HFF-Myc (cell line): ENCODE measurements around the gene C9orf72.

ENCODE experiments used
- DNase-seq: peaks from one replicate; pipeline ENCODE4 v3.0.0-alpha.2; 2011; ENCODE audit warnings: low read depth; ENCODE audit errors: extremely low read depth
- H3K4me3 ChIP-seq: replicated peaks from 2 replicates; pipeline ENCODE4 v1.5.1; 2011; ENCODE audit warnings: low read depth, mild to moderate bottlenecking, control low read depth, low read length
- TF ChIP-seq, protein P1 (sequence below): IDR thresholded peaks from 2 replicates; pipeline ENCODE4 v1.5.1; 2012; ENCODE audit warnings: mild to moderate bottlenecking, low read depth, low read length, control low read depth; ENCODE audit errors: missing control alignments

Gene C9orf72

DNA sequence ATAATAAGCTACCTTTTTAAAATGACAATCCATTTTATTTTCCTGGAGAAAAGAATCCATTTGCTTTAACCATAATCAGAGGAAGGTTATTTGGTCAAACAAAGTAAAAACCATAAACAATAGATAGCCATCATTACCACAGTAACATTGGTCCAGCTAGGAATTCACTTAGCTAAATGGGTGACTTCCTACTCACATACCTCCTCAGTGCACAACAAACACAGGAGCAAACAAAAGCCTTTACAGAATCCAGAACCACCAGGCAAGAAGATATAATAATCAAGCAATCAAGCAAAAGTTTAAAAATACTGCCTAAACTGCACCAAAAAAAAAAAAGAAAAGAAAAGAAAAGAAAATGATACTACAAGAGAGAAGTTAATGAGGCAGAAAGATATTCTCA, 50.1 kb downstream of the C9orf72 start:
- DNase-seq: no peak
- TF ChIP-seq, protein P1, sequence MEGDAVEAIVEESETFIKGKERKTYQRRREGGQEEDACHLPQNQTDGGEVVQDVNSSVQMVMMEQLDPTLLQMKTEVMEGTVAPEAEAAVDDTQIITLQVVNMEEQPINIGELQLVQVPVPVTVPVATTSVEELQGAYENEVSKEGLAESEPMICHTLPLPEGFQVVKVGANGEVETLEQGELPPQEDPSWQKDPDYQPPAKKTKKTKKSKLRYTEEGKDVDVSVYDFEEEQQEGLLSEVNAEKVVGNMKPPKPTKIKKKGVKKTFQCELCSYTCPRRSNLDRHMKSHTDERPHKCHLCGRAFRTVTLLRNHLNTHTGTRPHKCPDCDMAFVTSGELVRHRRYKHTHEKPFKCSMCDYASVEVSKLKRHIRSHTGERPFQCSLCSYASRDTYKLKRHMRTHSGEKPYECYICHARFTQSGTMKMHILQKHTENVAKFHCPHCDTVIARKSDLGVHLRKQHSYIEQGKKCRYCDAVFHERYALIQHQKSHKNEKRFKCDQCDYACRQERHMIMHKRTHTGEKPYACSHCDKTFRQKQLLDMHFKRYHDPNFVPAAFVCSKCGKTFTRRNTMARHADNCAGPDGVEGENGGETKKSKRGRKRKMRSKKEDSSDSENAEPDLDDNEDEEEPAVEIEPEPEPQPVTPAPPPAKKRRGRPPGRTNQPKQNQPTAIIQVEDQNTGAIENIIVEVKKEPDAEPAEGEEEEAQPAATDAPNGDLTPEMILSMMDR: no peak
- no peak overlapping the region for H3K4me3 ChIP-seq

DNA sequence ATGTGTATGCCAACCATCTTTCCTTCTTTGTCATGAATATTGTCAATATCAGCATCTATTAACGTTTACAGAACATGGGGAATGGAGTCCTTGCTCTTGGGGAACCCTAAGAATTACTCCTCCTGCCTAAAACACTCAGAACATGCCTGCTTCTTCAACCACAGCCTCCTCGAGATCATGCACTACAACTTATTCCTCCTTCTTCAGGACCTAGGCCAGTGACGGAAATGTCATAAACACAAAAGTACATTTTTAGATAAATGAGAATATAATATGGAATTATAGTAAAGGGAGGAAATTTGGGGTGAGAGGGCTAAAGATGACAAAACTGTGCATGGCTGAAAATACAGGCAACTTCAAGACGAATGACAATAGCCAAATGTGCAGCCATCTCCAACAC, 52.3 kb downstream of the C9orf72 start:
- H3K4me3 ChIP-seq: no peak overlapping the region
- TF ChIP-seq, protein P1: no peak
- DNase-seq: no peak

DNA sequence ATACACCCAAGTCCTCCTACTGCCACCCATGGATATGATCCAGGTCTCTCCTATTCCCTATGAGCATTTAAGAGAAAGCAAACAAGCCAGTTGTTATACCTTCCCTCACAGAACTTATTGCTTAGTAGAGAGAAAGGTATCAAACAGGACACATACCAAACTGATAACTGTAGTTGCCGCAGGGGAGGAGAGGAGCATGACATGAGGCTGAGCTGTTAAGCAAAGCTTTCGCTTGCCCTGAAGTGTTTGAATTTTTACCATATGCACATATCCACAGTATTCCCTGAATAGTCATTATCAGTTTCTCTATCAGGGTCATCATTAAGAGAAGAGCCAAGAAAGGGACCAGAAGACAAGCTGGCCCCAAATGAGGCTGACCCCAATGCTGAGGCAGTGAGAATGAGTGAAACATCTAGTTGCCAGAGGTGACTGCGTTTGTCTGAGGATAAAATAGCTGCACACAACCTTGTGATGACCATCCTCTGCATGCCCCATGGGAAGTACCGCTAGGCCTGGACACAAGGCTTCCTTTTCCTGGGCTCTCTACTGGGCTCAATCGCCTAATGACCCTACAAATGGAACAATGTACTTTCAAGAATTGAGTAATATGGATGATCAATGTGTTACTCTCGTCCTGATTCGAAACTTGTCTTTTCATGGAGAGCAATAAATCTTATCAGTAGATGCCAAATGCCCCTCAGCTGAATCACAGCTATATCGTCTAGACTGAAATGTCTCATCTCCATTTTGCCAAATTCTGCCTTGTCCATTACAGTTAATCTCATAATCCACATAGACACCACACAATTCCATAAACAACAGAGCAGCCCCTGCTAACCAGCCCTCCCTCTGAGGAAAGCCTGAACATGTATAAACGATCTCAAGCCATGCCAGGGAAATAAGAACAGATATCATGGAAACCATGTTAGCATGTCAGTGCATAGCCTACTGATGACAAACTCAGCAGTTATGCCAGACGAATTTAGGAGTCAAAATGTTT, 53.5 kb downstream of the C9orf72 start:
- no peak overlapping the region for H3K4me3 ChIP-seq
- DNase-seq: no peak
- TF ChIP-seq, protein P1: no peak

DNA sequence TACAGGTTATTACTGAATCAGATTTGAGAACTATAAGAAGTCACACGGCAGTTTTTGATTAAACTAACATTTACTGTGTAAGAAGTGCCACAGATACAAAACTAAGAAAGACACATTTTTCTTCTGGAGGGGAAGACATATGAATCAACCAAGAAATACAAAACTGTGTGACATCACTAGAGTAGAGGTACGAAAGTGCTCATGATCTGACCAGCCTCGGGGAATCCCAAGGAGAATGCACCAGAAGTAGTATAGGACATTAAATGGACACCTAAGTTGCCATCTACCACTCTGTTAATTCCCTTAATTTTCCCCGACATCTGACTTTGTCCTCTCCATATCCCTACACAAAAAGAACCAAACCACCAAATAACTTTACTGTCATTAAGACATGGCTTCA, 54.5 kb downstream of the C9orf72 start:
- TF ChIP-seq, protein P1: no peak
- H3K4me3 ChIP-seq: no peak overlapping the region

DNA sequence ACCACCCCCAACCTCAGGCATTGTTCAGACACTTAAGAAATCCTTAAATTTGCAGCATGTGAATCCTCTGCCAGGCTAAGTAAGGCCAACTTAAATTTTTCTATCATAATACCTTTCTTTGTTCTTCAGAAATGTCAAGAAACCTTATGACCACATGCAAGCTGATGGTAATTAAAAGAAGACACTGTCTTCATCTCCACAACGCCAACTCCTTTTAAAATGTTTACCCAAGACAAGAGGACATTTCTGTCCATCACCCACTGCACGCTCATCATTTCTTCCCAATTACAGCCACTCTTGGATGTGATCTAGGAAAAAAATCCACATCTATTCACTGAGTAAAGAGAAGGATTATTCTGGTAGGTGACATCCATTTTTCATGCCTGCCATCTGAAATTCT, 55.3 kb downstream of the C9orf72 start:
- DNase-seq: no peak
- H3K4me3 ChIP-seq: no peak overlapping the region
- TF ChIP-seq, protein P1: no peak

More for the DNA sequence above, 54.5 kb downstream of the C9orf72 start:
- DNase-seq: no peak

DNA sequence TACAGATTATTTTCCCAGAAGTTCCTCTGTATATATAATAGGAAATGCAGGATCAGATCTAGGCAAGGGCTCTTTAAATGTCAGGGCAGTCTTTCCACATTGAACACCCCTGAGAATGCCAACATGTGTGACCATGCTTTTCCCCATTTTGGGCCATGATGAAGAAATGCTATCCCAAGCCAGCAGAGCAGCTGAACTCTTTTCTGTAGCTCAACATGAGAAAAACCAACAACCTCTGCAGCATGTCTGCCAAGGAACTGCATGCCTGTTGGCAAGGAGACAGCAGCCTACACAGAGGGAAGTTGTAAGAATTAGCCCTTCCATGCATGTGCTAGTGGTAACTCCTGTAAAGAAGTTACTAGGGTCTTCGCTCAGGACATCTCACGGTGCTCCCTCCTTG, 58.7 kb downstream of the C9orf72 start:
- TF ChIP-seq, protein P1: no peak
- no peak for DNase-seq
- H3K4me3 ChIP-seq: no peak overlapping the region
